Upper lobe of left lung (tissue), 4 donors: Measurements from ENCODE around the gene MEIS1.

Experiments used
- POLR2A ChIP-seq, 4 donors: fragments of 450-650 bp; IDR thresholded peaks; one replicate each; pipeline ENCODE4 v1.5.1; 2016 to 2017; ENCODE audit warnings: antibody characterized with exemption in 4 of 4, mild to moderate bottlenecking in 2 of 4
- POLR2AphosphoS5 ChIP-seq, 2 donors: sonication (generic); formaldehyde crosslinking; IDR thresholded peaks; one replicate each; pipeline ENCODE4 v1.5.1; 2017; ENCODE audit warnings: antibody characterized with exemption in 2 of 2
- TF ChIP-seq, protein P1 (sequence below), 6 experiments: fragments of 450-650 bp in 4 of 6; fragments of 200-600 bp in 2 of 6; sonication (generic) in 2 of 6; IDR thresholded peaks; one replicate each; pipeline ENCODE4 v1.5.1; 2016 to 2019; ENCODE audit warnings: antibody characterized with exemption in 6 of 6

DNA sequence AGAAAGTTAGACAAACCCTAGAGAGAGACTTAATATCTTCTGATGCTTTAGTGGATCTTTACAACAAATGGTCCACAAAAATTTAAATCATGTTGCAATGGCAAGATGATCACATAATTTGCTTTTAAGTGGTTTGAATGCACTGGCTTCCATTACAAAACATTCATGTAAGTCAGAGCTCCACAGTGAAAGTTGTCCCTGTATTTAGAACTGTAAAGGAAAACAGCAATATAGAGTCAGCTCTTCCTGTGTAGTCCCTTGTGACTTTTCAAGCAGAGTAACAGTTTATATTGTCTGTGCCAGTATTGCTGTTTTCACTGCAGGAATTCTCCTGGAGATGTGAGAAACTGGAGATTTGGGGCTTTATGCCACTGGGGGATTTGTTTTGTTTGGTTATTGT is 77.7 kb downstream of the MEIS1 start:
- TF ChIP-seq, protein P1, sequence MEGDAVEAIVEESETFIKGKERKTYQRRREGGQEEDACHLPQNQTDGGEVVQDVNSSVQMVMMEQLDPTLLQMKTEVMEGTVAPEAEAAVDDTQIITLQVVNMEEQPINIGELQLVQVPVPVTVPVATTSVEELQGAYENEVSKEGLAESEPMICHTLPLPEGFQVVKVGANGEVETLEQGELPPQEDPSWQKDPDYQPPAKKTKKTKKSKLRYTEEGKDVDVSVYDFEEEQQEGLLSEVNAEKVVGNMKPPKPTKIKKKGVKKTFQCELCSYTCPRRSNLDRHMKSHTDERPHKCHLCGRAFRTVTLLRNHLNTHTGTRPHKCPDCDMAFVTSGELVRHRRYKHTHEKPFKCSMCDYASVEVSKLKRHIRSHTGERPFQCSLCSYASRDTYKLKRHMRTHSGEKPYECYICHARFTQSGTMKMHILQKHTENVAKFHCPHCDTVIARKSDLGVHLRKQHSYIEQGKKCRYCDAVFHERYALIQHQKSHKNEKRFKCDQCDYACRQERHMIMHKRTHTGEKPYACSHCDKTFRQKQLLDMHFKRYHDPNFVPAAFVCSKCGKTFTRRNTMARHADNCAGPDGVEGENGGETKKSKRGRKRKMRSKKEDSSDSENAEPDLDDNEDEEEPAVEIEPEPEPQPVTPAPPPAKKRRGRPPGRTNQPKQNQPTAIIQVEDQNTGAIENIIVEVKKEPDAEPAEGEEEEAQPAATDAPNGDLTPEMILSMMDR (IDR thresholded peaks at IDR 0.05), result no peak
- no peak for TF ChIP-seq POLR2AphosphoS5 (IDR thresholded peaks at IDR 0.05)
- no peak for TF ChIP-seq POLR2A (IDR thresholded peaks at IDR 0.05)
